ENCODE results near the gene MAP3K4. TPM values are rescaled to one million over a fixed set of nuclear protein-coding genes. Genes with fewer than 3 reads are reported as not detected.

MAP3K4 gene
- total RNA-seq, 1 experiment from 2014 or later: 69.8 TPM

DNA sequence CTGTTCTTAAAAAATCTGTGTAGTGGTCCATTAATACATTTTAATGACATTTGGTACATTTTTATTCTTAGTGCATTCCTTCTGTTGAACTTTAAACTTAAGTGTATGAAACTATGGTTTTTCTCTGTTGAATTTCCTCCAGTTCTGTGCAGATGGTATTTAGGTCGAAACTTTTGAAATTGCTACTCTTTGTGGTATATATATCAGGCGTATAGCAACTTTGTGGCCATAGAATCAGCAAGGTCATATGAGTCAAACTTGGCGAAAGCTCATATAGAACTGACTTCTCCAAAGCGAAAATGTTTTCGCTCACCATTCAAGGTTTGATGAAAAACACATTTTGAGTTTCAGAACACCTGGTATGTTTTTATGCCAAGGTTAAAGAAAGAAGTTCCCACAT lies 93.7 kb downstream of the MAP3K4 start:
- H3K4me3 Mint-ChIP-seq: no peak overlapping the region
- POLR2A ChIA-PET: no interaction called here
- TF ChIP-seq ATF3 (CRISPR knock-in tag; conservative IDR thresholded peaks at IDR 0.05): no peak
- TF ChIP-seq PRDM15 (CRISPR knock-in tag; IDR thresholded peaks at IDR 0.05): no peak
- TF ChIP-seq ATF2 (CRISPR knock-in tag; IDR thresholded peaks at IDR 0.05; ENCODE audit: borderline replicate concordance, low read depth): no peak
- TF ChIP-seq SOX15 (CRISPR knock-in tag; IDR thresholded peaks at IDR 0.05): no peak
- no peak for TF ChIP-seq KAT7 (CRISPR knock-in tag; IDR thresholded peaks at IDR 0.05; ENCODE audit: borderline replicate concordance)
- H3K36me3 Mint-ChIP-seq: peaks cover 49% of the 10 kb centered on the region
- no peak for ATAC-seq
- CTCF ChIA-PET: interaction anchor here (1.1 to 1.5 kb wide), 2 partner anchors 154 to 286 kb away, joined by 3 read pairs; no protein-coding TSS in a partner anchor
- no peak overlapping the region for H3K27ac Mint-ChIP-seq
- no peaks in the 10 kb centered on the region for H3K27me3 Mint-ChIP-seq (ENCODE audit: low read depth)
- H3K9me3 Mint-ChIP-seq: no peaks in the 10 kb centered on the region
- no peaks in the 10 kb centered on the region for H3K4me1 Mint-ChIP-seq
- no peak for DNase-seq (ENCODE audit: low spot score)

GRCh38 chr6:161088676-161089328 lies 97.2 kb downstream of the MAP3K4 start:
- H3K9me3 Mint-ChIP-seq: no peaks in the 10 kb centered on the region
- TF ChIP-seq CDX4 (CRISPR knock-in tag; IDR thresholded peaks at IDR 0.05; ENCODE audit: borderline replicate concordance): no peak
- no peak for TF ChIP-seq NFYB (CRISPR knock-in tag; conservative IDR thresholded peaks at IDR 0.05; ENCODE audit: low read depth)
- TF ChIP-seq GABPB1 (CRISPR knock-in tag; IDR thresholded peaks at IDR 0.05): no peak
- TF ChIP-seq IRF2 (CRISPR knock-in tag; IDR thresholded peaks at IDR 0.05; ENCODE audit: borderline replicate concordance, low read depth): no peak
- no peak for TF ChIP-seq MLX (CRISPR knock-in tag; IDR thresholded peaks at IDR 0.05)
- TF ChIP-seq MXD4 (CRISPR knock-in tag; IDR thresholded peaks at IDR 0.05; ENCODE audit: borderline replicate concordance): no peak
- DNase-seq (ENCODE audit: low spot score) (no peak), ATAC-seq (no peak)
- H3K36me3 Mint-ChIP-seq: peaks cover 74% of the 10 kb centered on the region
- no peaks in the 10 kb centered on the region for H3K27me3 Mint-ChIP-seq (ENCODE audit: low read depth)
- ChIA-PET CTCF (no interaction called here), POLR2A (no interaction called here)
- no peak overlapping the region for H3K27ac Mint-ChIP-seq
- no peaks in the 10 kb centered on the region for H3K4me1 Mint-ChIP-seq
- no peak overlapping the region for H3K4me3 Mint-ChIP-seq

GRCh38 chr6:161091151-161091550 lies 99.6 kb downstream of the MAP3K4 start:
- Mint-ChIP-seq H3K36me3 (peaks cover 71% of the 10 kb centered on the region), H3K4me1 (no peaks in the 10 kb centered on the region), H3K27me3 (ENCODE audit: low read depth) (no peaks in the 10 kb centered on the region), H3K4me3 (no peak overlapping the region), H3K27ac (no peak overlapping the region), H3K9me3 (no peaks in the 10 kb centered on the region)
- TF ChIP-seq CREB1 (CRISPR knock-in tag; IDR thresholded peaks at IDR 0.05) (no peak), SMAD4 (CRISPR knock-in tag; IDR thresholded peaks at IDR 0.05) (no peak), ATF3 (CRISPR knock-in tag; conservative IDR thresholded peaks at IDR 0.05) (no peak), FOXJ3 (CRISPR knock-in tag; IDR thresholded peaks at IDR 0.05; ENCODE audit: borderline replicate concordance) (no peak), ZNF416 (CRISPR knock-in tag; IDR thresholded peaks at IDR 0.05) (no peak), SP1 (CRISPR knock-in tag; conservative IDR thresholded peaks at IDR 0.05) (no peak), TCF7 (CRISPR knock-in tag; IDR thresholded peaks at IDR 0.05; ENCODE audit: low read depth) (no peak), ZNF396 (CRISPR knock-in tag; IDR thresholded peaks at IDR 0.05; ENCODE audit: borderline replicate concordance) (no peak), TEAD4 (CRISPR knock-in tag; IDR thresholded peaks at IDR 0.05) (no peak)
- TF ChIP-seq, protein P1, sequence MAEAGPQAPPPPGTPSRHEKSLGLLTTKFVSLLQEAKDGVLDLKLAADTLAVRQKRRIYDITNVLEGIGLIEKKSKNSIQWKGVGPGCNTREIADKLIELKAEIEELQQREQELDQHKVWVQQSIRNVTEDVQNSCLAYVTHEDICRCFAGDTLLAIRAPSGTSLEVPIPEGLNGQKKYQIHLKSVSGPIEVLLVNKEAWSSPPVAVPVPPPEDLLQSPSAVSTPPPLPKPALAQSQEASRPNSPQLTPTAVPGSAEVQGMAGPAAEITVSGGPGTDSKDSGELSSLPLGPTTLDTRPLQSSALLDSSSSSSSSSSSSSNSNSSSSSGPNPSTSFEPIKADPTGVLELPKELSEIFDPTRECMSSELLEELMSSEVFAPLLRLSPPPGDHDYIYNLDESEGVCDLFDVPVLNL (CRISPR knock-in tag; IDR thresholded peaks at IDR 0.05; ENCODE audit: borderline replicate concordance, low read depth): no peak
- ATAC-seq: no peak
- CTCF ChIA-PET: no interaction called here
- DNase-seq (ENCODE audit: low spot score): no peak
- POLR2A ChIA-PET: no interaction called here

All from WTC11 (cell line).